HL-60/S4 treated with phorbol 12-myristate 13-acetate at 8.2 ng/mL for 4 days and 3 days (cell line): Measurements from ENCODE around the gene TRIO.

ENCODE experiments used
- in situ Hi-C: fragments of 300-500 bp; cut with MboI; formaldehyde crosslinking; loops from 2 replicates; pipeline ENCODE4 v1.15.0; 2022; ENCODE audit warnings: low sequenced_read_pairs

The TRIO gene

GRCh38 chr5:14508046-14508445, 364.9 kb downstream of the TRIO start:
- in situ Hi-C loops = no loop called here

GRCh38 chr5:14509556-14509955, 366.4 kb downstream of the TRIO start:
- in situ Hi-C loops = no loop called here

- in situ Hi-C loops = no loop called here
Observed at GRCh38 chr5:14510156-14510734, 367.1 kb downstream of the TRIO start.

GRCh38 chr5:14510880-14511279, 367.7 kb downstream of the TRIO start:
- in situ Hi-C loops = no loop called here

- in situ Hi-C loops = no loop called here
Observed at GRCh38 chr5:14512574-14512973, 369.4 kb downstream of the TRIO start.

GRCh38 chr5:14513266-14513665, 370.1 kb downstream of the TRIO start:
- in situ Hi-C loops = no loop called here

GRCh38 chr5:14516901-14517300, 373.8 kb downstream of the TRIO start:
- in situ Hi-C loops = no loop called here

GRCh38 chr5:14518638-14519037, 375.5 kb downstream of the TRIO start:
- in situ Hi-C loops = no loop called here

GRCh38 chr5:14521748-14522147, 378.6 kb downstream of the TRIO start:
- in situ Hi-C loops = no loop called here

- in situ Hi-C loops = no loop called here
Observed at GRCh38 chr5:14522721-14523120, 379.6 kb downstream of the TRIO start.

GRCh38 chr5:14523243-14524034, 380.3 kb downstream of the TRIO start:
- in situ Hi-C loops = no loop called here

- in situ Hi-C loops = no loop called here
Observed at GRCh38 chr5:14525397-14525796, 382.3 kb downstream of the TRIO start.

- in situ Hi-C loops = no loop called here
Observed at GRCh38 chr5:14526493-14526892, 383.4 kb downstream of the TRIO start.

GRCh38 chr5:14528115-14528514, 385.0 kb downstream of the TRIO start:
- in situ Hi-C loops = no loop called here

- in situ Hi-C loops = no loop called here
Observed at GRCh38 chr5:14528926-14529325, 385.8 kb downstream of the TRIO start.

GRCh38 chr5:14531668-14532067, 388.5 kb downstream of the TRIO start:
- in situ Hi-C loops = no loop called here

GRCh38 chr5:14532180-14532579, 389.0 kb downstream of the TRIO start:
- in situ Hi-C loops = no loop called here

GRCh38 chr5:14534773-14535172, 391.6 kb downstream of the TRIO start:
- in situ Hi-C loops = no loop called here

- in situ Hi-C loops = no loop called here
Observed at GRCh38 chr5:14545308-14545707, 402.2 kb downstream of the TRIO start.

- in situ Hi-C loops = no loop called here
Observed at GRCh38 chr5:14545862-14546261, 402.7 kb downstream of the TRIO start.

GRCh38 chr5:14547666-14548065, 404.5 kb downstream of the TRIO start:
- in situ Hi-C loops = no loop called here

- in situ Hi-C loops = no loop called here
Observed at GRCh38 chr5:14551211-14551610, 408.1 kb downstream of the TRIO start.

GRCh38 chr5:14552017-14552416, 408.9 kb downstream of the TRIO start:
- in situ Hi-C loops = no loop called here
